Measurements from ENCODE around the gene RFPL3.

- TF ChIP-seq POLR2A (IDR thresholded peaks at IDR 0.05; ENCODE audit: low read depth, low read length) (no peak), POLR2AphosphoS5 (IDR thresholded peaks at IDR 0.05; ENCODE audit: low read depth, low read length) (no peak), TAF1 (IDR thresholded peaks at IDR 0.05; ENCODE audit: borderline replicate concordance, low read depth, low read length) (no peak)
Observed at GRCh38 chr22:32380991-32381390, 23.3 kb downstream of the RFPL3 start.

Data from GM12892 (cell line).